Glutamatergic neuron (in vitro differentiated cells): ENCODE results near the gene STX5. TPM values are rescaled to one million over a fixed set of nuclear protein-coding genes. Genes with fewer than 3 reads are reported as not detected.
"Not testable (repeated sequence)": the region's sequence is repeated elsewhere in the genome, so short reads cannot be mapped to it uniquely, and the experiment has no call there.

Experiments used
- DNase-seq: peaks from one replicate; pipeline ENCODE4 v3.0.0; 2022
- H3K27ac Mint-ChIP-seq: one replicate; pipeline ENCODE4 v1.8.0; 2020; ENCODE audit warnings: mild to moderate bottlenecking, mixed read lengths, inconsistent platforms; ENCODE audit not compliant: unreplicated experiment
- H3K27me3 Mint-ChIP-seq: one replicate; pipeline ENCODE4 v1.8.0; 2020; ENCODE audit warnings: mild to moderate bottlenecking, moderate library complexity, mixed read lengths, inconsistent platforms; ENCODE audit not compliant: unreplicated experiment
- H3K36me3 Mint-ChIP-seq: one replicate; pipeline ENCODE4 v1.8.0; 2020; ENCODE audit warnings: mild to moderate bottlenecking, mixed read lengths, inconsistent platforms; ENCODE audit not compliant: unreplicated experiment
- H3K4me1 Mint-ChIP-seq: one replicate; pipeline ENCODE4 v1.8.0; 2020; ENCODE audit warnings: mild to moderate bottlenecking, low read depth, mixed read lengths, inconsistent platforms; ENCODE audit not compliant: unreplicated experiment
- H3K4me3 Mint-ChIP-seq: one replicate; pipeline ENCODE4 v1.8.0; 2020; ENCODE audit warnings: mild to moderate bottlenecking, mixed read lengths, inconsistent platforms; ENCODE audit not compliant: unreplicated experiment
- H3K9me3 Mint-ChIP-seq: one replicate; pipeline ENCODE4 v1.8.0; 2020; ENCODE audit warnings: mild to moderate bottlenecking, moderate library complexity, mixed read lengths, inconsistent platforms; ENCODE audit not compliant: unreplicated experiment
- total RNA-seq: library from RNA; stranded (reverse); fragmentation: NEBNext Ultra II Directional; extraction: Animal tissue kit (Norgen Biotek cat#: 25700); gene quantifications from one replicate; pipeline ENCODE4 v1.2.1, GENCODE V29; 2021; ENCODE audit not compliant: unreplicated experiment
- TF ChIP-seq, protein P1 (sequence below): fragments of 200-600 bp; sonication (generic); IDR thresholded peaks from one replicate; pipeline ENCODE4 v1.5.0; 2021; ENCODE audit not compliant: partially characterized antibody, unreplicated experiment

The STX5 gene
- total RNA-seq, 1 donor from 2014 or later = 40.7 TPM

DNA sequence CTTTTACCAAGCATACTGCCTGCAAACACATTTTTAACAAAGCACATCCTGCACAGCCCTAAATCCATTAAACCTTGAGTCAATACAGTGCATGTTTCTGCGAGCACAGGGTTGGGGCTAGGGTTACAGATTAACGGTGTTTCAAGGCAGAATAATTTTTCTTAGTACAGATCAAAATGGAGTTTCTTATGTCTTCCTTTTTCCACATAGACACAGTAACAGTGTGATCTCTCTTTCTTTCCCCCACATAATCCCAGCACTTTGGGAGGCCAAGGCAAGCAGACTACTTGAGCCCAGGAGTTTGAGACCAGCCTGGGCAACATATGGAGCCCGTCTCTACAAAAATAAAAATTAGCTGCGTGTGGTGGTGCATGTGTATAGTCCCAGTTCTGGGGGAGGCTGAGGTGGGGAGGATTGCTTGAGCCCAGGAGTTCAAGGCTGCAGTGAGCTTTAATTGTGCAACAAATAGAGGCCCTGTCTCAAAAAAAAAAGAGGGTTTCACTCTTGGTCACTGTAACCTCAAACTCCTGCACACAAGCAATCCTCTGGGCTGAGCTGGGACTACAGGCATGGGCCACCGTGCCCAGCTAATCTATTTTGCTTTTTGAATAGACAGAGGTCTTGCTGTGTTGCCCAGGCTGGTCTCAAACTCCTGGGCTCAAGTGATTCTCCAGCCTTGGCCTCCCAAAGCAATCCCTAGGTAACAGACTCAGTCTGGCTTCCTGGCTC is 29.1 kb upstream of the STX5 start:
- Mint-ChIP-seq H3K27ac (peak overlapping the region; percentile 82), H3K9me3 (peaks cover 9% of the 10 kb centered on the region), H3K4me3 (peak overlapping the region; percentile 71), H3K36me3 (no peaks in the 10 kb centered on the region), H3K27me3 (peaks cover 10% of the 10 kb centered on the region), H3K4me1 (peaks cover 33% of the 10 kb centered on the region)
- TF ChIP-seq, protein P1, sequence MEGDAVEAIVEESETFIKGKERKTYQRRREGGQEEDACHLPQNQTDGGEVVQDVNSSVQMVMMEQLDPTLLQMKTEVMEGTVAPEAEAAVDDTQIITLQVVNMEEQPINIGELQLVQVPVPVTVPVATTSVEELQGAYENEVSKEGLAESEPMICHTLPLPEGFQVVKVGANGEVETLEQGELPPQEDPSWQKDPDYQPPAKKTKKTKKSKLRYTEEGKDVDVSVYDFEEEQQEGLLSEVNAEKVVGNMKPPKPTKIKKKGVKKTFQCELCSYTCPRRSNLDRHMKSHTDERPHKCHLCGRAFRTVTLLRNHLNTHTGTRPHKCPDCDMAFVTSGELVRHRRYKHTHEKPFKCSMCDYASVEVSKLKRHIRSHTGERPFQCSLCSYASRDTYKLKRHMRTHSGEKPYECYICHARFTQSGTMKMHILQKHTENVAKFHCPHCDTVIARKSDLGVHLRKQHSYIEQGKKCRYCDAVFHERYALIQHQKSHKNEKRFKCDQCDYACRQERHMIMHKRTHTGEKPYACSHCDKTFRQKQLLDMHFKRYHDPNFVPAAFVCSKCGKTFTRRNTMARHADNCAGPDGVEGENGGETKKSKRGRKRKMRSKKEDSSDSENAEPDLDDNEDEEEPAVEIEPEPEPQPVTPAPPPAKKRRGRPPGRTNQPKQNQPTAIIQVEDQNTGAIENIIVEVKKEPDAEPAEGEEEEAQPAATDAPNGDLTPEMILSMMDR = no peak
- no peak for DNase-seq

DNA sequence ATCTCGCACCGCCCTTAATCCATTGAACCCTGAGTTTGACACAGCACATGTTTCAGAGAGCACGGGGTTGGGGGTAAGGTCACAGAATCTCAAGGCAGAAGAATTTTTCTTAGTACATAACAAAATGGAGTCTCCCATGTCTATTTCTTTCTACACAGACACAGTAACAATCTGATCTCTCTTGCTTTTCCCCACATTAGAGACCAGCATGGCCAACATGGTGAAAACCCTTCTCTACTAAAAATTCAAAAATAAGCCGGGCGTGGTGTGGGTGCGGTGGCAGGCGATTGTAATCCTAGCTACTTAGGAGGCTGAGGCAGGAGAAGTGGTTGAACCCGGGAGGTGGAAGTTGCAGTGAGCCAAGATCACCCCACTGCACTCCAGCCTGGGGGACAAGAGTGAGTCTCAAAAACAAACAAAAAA is 27.4 kb upstream of the STX5 start:
- peaks cover 36% of the 10 kb centered on the region for H3K4me1 Mint-ChIP-seq
- peaks cover 19% of the 10 kb centered on the region for H3K9me3 Mint-ChIP-seq
- not testable (repeated sequence) for DNase-seq, H3K36me3 Mint-ChIP-seq
- peaks cover 21% of the 10 kb centered on the region for H3K27me3 Mint-ChIP-seq
- peak overlapping the region; percentile 64 for H3K4me3 Mint-ChIP-seq
- H3K27ac Mint-ChIP-seq = peak overlapping the region; percentile 92

DNA sequence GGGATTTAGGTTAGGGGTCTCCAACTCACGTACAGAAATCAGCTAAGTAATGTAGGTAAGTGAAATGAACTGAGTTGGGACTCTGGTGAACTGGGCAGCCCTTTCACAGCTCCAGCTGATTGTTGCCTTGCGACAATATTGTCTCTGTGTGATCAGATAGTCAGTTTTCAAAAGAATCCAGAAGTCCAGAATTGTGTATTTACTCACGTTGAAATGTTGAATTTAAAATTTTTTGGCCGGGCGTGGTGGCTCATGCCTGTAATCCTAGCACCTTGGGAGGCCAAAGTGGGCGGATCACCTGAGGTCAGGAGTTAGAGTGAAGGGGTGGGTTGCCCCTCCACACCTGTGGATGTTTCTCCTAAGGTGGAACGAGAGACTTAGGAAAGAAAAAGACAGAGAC is 26.4 kb upstream of the STX5 start:
- TF ChIP-seq, protein P1 = no peak
- H3K36me3 Mint-ChIP-seq = peaks cover 3% of the 10 kb centered on the region
- DNase-seq = no peak
- H3K4me1 Mint-ChIP-seq = peaks cover 41% of the 10 kb centered on the region
- H3K9me3 Mint-ChIP-seq = peaks cover 19% of the 10 kb centered on the region
- H3K27ac Mint-ChIP-seq = peak overlapping the region; percentile 99
- H3K4me3 Mint-ChIP-seq = peak overlapping the region; percentile 94
- peaks cover 21% of the 10 kb centered on the region for H3K27me3 Mint-ChIP-seq

DNA sequence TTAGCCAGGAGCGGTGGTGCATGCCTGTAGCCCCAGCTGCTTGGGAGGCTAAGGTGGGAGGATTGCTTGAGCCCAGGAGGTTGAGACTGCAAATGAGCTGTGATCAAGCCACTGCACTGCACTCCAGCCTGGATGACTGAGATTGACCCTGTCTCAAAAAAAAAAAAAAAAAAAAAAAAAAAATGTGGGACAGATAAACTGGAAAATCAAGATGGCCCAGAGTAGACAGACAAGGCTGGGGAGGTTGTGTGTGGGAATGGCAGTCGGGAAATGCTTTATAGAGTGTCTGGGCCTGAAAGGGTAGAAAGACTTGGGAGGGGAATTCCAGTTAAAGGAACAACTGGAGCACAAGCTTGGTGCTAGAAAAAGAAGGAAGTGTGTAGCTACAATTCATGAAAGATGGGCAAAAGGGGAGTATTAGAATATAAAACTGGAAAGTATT is 25.7 kb upstream of the STX5 start:
- peaks cover 19% of the 10 kb centered on the region for H3K9me3 Mint-ChIP-seq
- TF ChIP-seq, protein P1 = no peak
- peaks cover 21% of the 10 kb centered on the region for H3K27me3 Mint-ChIP-seq
- peaks cover 3% of the 10 kb centered on the region for H3K36me3 Mint-ChIP-seq
- peak overlapping the region; percentile 99 for H3K27ac Mint-ChIP-seq
- DNase-seq = no peak
- peak overlapping the region; percentile 94 for H3K4me3 Mint-ChIP-seq
- H3K4me1 Mint-ChIP-seq = peaks cover 40% of the 10 kb centered on the region

DNA sequence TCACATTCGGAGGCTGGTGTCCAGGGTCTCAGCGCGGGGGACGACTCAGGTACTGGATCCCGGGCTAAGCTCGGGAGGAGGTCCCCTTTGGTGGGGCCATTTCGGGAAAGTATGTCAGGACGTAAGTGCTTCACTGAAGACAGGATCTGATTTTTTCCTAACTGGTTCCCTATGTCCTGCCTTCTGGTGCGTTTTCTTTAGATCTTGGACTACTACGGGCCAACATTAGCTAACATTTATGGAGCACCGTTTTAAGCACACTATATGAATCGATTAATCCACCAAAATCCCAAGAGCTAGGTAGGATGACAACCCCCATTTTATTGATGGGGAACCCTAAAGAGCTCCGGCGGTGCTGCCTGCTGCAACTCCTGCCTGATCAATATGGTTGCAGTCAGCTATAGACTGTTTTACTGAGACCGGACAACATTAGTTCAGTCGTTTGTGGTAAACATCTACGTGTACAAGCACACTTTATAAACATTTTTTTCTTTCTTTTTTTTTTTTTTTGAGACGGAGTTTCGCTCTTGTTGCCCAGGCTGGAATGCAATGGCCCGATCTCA is 24.6 kb upstream of the STX5 start:
- TF ChIP-seq, protein P1 = no peak
- peak overlapping the region; percentile 99 for H3K27ac Mint-ChIP-seq
- peak overlapping the region; percentile 94 for H3K4me3 Mint-ChIP-seq
- peaks cover 3% of the 10 kb centered on the region for H3K36me3 Mint-ChIP-seq
- H3K9me3 Mint-ChIP-seq = peaks cover 19% of the 10 kb centered on the region
- H3K4me1 Mint-ChIP-seq = peaks cover 34% of the 10 kb centered on the region
- peaks cover 21% of the 10 kb centered on the region for H3K27me3 Mint-ChIP-seq
- DNase-seq = no peak
